LNCaP clone FGC (cell line): ENCODE data around the gene CPNE4.

Experiments
- DNase-seq: peaks from one replicate; pipeline ENCODE4 v3.0.0-alpha.2; 2011; ENCODE audit warnings: low read depth
- H3K4me3 ChIP-seq: 2 replicates; pipeline ENCODE4 v1.5.1; 2011; ENCODE audit warnings: mild to moderate bottlenecking, low read depth, low read length, control low read depth
- TF ChIP-seq, protein P1 (sequence below): IDR thresholded peaks from 2 replicates; pipeline ENCODE4 v1.5.1; 2012; ENCODE audit warnings: mild to moderate bottlenecking; ENCODE audit not compliant: control insufficient read depth, insufficient read depth; ENCODE audit errors: extremely low read depth

CPNE4 gene

DNA sequence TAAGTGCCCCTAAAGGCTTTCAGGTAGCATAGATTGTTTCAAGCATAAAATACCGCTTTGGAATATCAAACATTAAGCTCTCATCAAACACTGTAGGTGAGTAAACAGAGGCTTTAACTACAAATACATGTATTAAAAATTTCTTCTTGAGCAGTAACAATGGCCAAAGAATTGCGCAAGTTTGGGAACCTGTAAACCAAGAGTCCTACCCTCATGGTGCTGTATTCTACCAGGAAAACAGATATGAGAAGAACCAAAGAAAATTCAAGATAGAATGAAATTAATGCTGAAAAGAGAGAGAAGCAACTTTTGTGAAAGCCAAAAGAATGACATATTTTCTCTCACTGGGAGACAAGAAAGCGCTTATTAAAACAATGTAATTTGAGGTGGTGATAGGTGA lies 45.5 kb downstream of the CPNE4 start:
- TF ChIP-seq, protein P1, sequence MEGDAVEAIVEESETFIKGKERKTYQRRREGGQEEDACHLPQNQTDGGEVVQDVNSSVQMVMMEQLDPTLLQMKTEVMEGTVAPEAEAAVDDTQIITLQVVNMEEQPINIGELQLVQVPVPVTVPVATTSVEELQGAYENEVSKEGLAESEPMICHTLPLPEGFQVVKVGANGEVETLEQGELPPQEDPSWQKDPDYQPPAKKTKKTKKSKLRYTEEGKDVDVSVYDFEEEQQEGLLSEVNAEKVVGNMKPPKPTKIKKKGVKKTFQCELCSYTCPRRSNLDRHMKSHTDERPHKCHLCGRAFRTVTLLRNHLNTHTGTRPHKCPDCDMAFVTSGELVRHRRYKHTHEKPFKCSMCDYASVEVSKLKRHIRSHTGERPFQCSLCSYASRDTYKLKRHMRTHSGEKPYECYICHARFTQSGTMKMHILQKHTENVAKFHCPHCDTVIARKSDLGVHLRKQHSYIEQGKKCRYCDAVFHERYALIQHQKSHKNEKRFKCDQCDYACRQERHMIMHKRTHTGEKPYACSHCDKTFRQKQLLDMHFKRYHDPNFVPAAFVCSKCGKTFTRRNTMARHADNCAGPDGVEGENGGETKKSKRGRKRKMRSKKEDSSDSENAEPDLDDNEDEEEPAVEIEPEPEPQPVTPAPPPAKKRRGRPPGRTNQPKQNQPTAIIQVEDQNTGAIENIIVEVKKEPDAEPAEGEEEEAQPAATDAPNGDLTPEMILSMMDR: no peak
- DNase-seq: no peak

DNA sequence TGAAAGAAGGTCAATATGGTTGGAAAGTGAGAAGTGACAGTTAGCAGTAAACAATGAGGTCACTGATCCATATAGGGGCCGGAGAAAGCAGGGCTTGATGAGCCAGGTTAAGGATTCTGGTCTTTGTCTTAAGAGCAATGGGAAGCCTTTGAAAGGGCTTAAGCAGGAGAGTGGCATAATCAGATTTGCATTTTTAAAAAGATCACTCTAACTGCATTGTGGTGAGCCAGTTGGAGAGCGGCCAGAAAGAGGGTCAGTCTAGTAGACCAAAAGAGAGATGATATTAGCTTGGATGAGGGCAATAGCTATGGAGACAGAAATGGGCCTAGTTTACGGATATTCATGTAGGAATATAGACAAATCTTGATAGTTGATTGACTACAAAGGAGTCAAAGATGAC lies 46.6 kb downstream of the CPNE4 start:
- TF ChIP-seq, protein P1: no peak
- no peak for DNase-seq
- H3K4me3 ChIP-seq: no peak overlapping the region

More for the DNA sequence above, 45.5 kb downstream of the CPNE4 start:
- H3K4me3 ChIP-seq: no peak overlapping the region

DNA sequence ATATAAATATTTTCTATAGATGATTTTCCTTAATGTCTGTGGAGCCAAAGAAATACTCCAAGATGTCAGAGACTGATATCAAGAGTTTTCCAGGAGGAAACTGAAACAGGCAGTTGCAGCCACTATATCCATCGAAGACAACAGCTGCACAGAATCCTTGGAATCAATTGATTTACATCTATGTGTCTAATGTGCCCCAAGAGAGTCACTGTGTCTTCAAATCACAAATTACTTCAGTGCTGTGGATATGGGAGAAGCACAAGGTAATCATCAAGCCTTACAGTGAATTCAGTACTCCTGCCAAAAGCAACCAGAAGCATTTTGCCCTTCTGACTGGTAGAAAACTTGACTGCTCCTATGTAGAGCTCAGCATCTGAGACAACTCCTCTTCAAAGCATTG lies 51.1 kb downstream of the CPNE4 start:
- no peak overlapping the region for H3K4me3 ChIP-seq
- TF ChIP-seq, protein P1: no peak
- no peak for DNase-seq

DNA sequence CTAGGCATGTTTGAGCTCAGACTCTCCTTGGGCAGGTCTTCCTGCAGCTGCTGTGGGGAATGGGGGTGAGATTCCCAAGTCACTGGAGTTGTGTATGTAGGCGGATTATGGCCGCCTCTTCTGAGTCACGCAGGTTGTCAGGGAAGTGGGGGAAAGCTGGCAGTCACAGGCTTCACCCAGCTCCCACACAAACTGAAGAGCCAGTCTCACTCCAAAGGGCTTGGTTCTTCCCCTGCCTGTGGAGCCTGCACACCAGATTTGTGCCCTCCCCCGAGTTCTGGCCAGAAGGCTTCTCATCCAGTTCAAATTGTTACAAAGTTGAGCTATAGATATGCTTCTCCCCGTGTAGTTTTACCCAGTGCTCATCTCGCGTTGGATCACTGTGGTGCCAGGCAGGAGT lies 53.5 kb downstream of the CPNE4 start:
- TF ChIP-seq, protein P1: no peak
- H3K4me3 ChIP-seq: no peak overlapping the region
- no peak for DNase-seq

DNA sequence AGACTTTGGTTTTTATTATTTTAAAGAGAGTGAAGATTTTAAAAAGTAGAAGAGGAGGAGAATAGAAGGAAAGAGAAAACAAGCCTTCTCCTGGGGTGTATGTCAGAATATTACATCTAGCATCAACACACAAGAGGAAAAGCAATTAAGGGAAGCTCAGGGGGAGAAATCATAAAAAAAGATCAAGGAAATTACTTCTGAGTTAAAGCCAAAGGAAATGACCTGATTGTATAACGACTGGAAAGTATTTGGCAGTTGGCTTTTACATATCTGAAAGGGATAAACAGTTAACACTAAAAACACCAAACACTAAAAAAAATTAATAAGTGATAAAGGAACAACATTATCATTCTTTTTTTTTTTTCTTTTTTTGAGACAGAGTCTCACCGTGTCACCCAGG lies 58.4 kb downstream of the CPNE4 start:
- TF ChIP-seq, protein P1: no peak
- no peak overlapping the region for H3K4me3 ChIP-seq
- DNase-seq: no peak

DNA sequence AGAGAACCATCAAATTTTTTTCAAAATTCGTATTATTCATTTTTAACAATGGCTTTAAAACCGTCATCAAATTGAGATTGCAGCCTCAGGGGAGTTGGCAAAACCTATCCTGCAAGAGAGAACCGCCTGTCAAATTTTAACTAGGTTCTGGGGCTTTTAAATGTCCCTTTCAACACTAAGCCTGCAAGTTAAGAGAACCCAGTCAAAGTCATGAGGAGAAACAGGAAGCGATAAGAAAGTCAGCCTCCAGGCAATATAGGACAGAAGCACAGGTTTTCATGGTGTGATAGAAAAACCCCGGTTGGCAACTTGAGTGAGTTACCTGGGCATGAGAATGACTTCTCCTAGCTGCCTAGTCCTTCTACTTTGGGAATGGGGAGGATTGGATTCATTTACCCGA lies 59.8 kb downstream of the CPNE4 start:
- TF ChIP-seq, protein P1: no peak
- no peak for DNase-seq
- H3K4me3 ChIP-seq: no peak overlapping the region

DNA sequence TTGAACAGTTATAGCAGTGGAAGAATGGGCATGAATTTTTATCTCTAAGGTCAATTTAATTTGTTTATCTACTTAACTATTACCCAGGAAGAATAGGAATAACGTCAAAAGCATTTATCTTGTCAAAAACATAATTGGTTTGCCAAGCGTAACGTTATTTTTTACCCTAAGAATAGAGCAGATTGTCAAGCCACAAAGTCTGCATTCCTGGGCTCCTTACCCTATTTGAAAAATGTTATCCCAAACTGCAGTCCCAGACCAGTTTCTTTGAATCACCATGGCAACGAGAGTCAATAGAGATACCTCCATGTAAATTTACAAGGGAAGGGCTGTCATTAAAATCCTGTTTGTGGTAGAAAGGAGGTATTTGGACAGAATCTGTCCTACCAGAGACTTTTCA lies 61.1 kb downstream of the CPNE4 start:
- TF ChIP-seq, protein P1: no peak
- no peak for DNase-seq

More for the DNA sequence above, 61.1 kb downstream of the CPNE4 start:
- H3K4me3 ChIP-seq: no peak overlapping the region
